ENCODE results near the gene ALDH3A2. TPM values are rescaled to one million over a fixed set of nuclear protein-coding genes. Genes with fewer than 3 reads are reported as not detected.

ALDH3A2 gene
- total RNA-seq, 4 donors from 2014 or later = 385 to 619 (median 435) TPM

DNA sequence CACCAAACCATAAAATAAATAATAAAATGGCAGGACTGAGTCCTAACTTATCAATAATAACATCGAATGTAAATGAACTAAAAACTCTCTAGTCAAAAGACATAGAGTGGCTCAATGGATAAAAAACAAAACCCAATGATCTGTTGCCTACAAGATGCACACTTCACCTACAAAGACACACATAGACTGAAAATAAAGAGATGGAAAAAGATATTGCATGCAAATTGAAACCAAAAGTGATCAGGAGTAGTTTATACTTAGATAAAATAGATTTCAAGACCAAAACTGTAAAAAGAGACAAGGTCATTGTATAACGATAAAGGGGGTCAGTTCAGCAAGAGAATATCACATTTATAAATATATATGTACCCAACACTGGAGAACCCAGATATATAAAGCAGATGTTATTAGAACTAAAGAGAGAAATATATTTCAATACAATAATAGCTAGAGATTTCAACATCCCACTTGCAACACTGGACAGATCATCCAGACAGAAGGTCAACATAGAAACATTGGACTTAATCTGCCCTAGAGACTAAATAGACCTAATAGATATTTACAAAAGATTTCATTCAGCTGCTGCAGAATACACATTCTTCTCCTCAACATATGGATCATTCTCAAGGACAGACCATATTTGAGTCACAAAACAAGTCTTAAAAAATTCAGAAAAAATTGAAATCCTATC, 38.0 kb downstream of the ALDH3A2 start:
- no peak for DNase-seq (ENCODE audit: low spot score in 2 of 2)
- no peak for TF ChIP-seq CTCF (IDR thresholded peaks at IDR 0.05)
- TF ChIP-seq POLR2A (IDR thresholded peaks at IDR 0.05) = no peak
- intact Hi-C loops (cut with DNase I; ENCODE audit: low total_unique reads) = no loop called here
- WGBS, 2 donors = 89 to 94% methylated on average over 2 of the region's 2 CpGs
- H3K4me3 ChIP-seq (ENCODE audit: low read depth, poor library complexity, severe bottlenecking) = no peak overlapping the region

- H3K4me3 ChIP-seq (ENCODE audit: low read depth, poor library complexity, severe bottlenecking) = no peak overlapping the region
- no peak for TF ChIP-seq POLR2A (IDR thresholded peaks at IDR 0.05)
- TF ChIP-seq CTCF (IDR thresholded peaks at IDR 0.05) = no peak
- intact Hi-C loops (cut with DNase I; ENCODE audit: low total_unique reads) = no loop called here
- DNase-seq (ENCODE audit: low spot score in 2 of 2) = peak in 1 of 2 donors; percentile 34
- WGBS, 2 donors = 62 to 81% methylated on average over 4 of the region's 4 CpGs
These were observed 53.7 kb downstream of the ALDH3A2 start for GRCh38 chr17:19702217-19702641.

GRCh38 chr17:19703106-19703827, 54.7 kb downstream of the ALDH3A2 start:
- DNase-seq (ENCODE audit: low spot score in 2 of 2) = peak in 1 of 2 donors; percentile 72
- H3K4me3 ChIP-seq (ENCODE audit: low read depth, poor library complexity, severe bottlenecking) = no peak overlapping the region
- intact Hi-C loops (cut with DNase I; ENCODE audit: low total_unique reads) = no loop called here
- TF ChIP-seq POLR2A (IDR thresholded peaks at IDR 0.05) = no peak
- 82 to 89% methylated on average over 9 to 10 of the region's 10 CpGs for WGBS, 2 donors

DNA sequence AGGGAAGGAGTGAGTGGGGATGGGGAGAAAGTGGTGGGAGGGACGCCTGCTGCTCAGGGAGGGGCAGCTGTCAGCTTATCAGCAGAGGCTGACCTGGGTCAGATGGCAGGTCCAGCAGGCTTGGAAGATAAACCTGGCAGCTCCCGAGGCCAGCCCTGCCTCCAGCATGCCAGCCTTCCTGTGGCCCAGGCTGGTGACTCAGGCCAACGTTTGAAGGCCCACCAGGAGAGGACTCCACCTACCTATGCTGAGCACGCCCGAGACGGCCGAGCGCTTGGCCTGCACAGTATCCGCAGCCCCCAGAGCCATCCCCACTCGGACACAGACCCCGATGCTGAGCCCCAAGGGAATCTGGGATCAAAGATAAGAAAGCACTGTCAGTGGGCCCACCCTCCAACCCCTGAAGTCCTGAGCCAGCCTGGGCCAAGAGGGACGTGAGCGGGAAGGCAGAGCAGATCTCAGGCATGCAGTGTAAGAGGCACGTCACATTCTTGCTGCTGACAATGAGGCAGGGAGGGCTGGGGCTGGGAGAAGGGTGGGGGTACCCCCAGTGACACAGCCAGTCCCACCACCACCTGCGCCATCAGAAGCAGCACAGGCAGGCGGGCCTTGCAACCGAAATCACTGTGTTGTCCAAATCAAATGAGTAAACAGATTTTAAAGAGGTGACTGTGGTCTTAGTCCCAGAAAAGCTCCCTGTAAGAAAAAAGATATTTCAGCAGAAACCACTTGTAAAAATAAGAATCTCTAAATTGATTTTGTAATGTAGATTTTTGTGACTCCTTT, 55.5 kb downstream of the ALDH3A2 start:
- intact Hi-C loops (cut with DNase I; ENCODE audit: low total_unique reads) = no loop called here
- peak in 1 of 2 donors; percentile 77 for DNase-seq (ENCODE audit: low spot score in 2 of 2)
- TF ChIP-seq CTCF (IDR thresholded peaks at IDR 0.05) (no peak), POLR2A (IDR thresholded peaks at IDR 0.05) (no peak)
- 74 to 83% methylated on average over 17 of the region's 17 CpGs for WGBS, 2 donors
- H3K4me3 ChIP-seq (ENCODE audit: low read depth, poor library complexity, severe bottlenecking) = no peak overlapping the region

DNA sequence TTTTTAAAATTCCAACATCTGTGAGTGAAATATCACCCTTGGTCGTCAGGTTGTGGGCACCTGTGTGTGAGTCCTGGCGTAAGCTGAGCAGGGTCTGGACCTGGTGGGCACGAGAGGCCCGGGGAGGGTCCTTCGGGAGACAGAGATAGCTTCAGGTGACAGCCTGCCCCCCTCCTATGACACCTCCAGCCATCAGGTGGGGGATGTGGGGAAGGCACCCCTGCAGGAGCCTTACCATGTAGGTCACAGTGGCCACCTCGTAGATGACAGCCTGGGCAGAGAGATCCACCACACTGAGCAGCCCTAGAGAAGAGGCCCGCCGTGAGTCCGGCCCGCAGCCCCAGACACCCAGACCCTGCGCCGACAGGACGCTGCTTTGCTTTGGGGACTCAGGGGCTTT, 56.6 kb downstream of the ALDH3A2 start:
- DNase-seq (ENCODE audit: low spot score in 2 of 2) = peak in 1 of 2 donors; percentile 75
- intact Hi-C loops (cut with DNase I; ENCODE audit: low total_unique reads) = no loop called here
- no peak for TF ChIP-seq POLR2A (IDR thresholded peaks at IDR 0.05)
- 91 to 97% methylated on average over 12 to 13 of the region's 13 CpGs for WGBS, 2 donors
- H3K4me3 ChIP-seq (ENCODE audit: low read depth, poor library complexity, severe bottlenecking) = no peak overlapping the region

DNA sequence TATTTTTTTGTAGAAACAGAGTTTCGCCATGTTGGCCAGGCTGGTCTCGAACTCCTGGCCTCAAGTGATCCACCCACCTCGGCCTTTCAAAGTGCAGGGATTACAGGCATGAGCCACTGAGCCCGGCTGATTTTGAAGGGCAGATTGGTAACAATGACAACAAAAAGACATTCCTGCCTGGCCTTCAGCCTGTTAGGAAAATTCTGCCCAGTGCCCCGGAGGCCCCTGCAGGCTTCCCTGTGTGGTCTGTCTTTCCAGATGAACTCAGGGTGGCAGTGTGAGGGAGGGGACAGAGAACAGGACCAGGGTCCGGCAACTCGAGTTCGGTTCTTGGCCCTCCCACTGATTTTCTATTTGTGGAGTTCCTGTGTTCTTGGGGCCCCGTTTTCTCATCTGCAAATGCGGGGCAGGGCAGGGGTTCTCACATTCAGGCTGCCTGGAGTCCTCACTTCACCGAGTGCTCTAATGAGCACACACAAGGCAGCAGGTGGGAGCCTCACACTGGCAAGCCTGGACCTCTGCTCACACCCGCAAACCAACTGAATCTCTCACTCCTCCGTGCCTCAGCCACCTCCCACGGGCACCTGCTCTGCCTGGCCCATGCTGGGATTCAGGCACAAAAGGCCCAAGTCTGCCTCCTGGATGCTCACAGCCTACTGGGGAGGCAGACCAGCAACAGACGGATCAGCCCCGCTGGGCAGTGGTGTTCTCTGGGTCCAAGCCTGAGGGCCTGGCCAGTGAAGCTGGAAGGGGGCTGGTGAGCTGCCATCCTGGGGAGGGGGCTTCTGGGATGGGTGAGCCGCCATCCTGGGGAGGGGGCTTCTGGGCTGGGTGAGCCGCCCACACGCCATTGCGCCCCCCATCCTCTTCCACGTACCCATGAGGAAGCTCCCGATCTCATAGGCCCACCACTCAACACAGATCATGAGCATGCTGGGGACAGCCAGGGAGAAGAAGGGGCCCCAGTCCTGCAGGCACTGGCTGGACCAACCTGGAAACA, 57.5 kb downstream of the ALDH3A2 start:
- WGBS, 2 donors = 79 to 80% methylated on average over 16 to 22 of the region's 22 CpGs
- peak in 1 of 2 donors; percentile 70 for DNase-seq (ENCODE audit: low spot score in 2 of 2)
- intact Hi-C loops (cut with DNase I; ENCODE audit: low total_unique reads) = no loop called here
- no peak for TF ChIP-seq CTCF (IDR thresholded peaks at IDR 0.05)
- TF ChIP-seq POLR2A (IDR thresholded peaks at IDR 0.05) = no peak
- H3K4me3 ChIP-seq (ENCODE audit: low read depth, poor library complexity, severe bottlenecking) = no peak overlapping the region

Measured in lower leg skin (tissue), 4 donors.